GM10847 (cell line): ENCODE data around the gene KLRK1.

Source experiments
- POLR2A ChIP-seq: IDR thresholded peaks from 2 replicates; pipeline ENCODE4 v1.6.1; 2011; ENCODE audit not compliant: insufficient read length; ENCODE audit errors: extremely low read depth

The KLRK1 gene

DNA sequence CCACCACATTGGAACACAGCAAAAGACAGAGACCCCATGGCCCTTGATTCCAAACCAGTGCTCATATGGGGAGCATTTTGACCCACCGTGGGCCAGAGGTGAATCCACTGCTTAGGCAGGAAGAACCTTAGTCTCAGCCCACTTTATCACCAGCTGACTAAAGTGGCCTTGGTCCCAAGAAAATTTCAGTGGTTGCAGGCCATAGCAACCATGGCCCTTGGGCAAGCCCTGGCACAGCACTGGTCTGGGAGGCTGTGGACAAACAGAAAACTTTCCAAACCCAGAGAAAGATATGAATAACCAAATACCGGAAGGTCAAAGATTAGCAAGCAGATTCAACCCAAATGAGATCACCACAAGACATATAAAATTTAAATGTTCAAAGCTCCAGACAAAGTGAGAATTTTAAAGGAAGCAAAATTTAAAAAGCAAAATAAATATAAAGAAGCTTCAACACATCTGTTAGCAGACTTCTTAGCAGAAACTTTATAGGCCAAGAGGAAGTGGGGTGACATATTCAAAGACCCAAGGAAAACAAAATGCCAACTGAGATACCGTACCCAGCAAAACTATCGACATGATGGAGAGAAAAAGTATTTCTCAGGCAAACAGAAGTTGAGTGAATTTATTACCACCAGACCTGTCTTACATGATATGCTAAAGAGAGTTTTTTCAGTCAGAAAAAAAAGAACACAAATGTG, 7.8 kb downstream of the KLRK1 start:
- no peak for TF ChIP-seq POLR2A

DNA sequence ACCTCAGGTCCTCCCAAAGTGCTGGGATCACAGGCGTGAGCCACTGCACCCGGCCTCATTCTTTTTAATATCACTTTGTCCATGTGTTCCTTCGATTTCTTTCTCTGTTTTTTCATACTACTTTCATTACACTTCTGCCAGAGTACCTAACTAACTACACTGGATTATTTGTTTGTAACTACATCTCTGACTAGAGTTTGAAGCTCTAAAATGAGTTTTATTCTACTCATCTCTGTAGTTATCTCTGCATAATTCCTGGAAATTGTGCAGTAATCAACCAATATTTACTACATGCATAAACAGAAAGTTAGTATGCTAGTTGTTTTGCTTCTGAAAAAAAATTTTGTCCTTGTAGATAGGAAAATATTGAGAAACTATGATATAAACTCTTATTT, 15.2 kb downstream of the KLRK1 start:
- TF ChIP-seq POLR2A, result no peak

DNA sequence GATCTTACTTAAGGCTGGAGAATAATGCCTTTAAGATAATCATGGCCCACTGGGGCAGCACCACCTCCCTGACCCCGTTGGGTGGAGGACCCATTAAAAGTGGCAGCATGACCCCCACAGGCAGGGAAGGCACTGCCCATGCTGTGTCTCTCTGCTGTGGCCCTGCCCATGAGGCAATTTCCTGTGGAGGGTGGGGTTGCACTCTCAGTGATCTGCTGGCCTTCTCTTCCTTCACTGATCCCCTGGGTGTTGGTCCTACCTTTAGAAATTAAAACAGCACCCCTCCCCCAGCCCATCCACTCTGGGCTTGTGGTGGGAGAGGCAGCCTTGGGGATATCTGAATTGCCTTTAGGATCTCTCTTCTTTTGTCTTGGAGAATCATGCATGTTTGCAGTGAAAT, 17.3 kb downstream of the KLRK1 start:
- no peak for TF ChIP-seq POLR2A

DNA sequence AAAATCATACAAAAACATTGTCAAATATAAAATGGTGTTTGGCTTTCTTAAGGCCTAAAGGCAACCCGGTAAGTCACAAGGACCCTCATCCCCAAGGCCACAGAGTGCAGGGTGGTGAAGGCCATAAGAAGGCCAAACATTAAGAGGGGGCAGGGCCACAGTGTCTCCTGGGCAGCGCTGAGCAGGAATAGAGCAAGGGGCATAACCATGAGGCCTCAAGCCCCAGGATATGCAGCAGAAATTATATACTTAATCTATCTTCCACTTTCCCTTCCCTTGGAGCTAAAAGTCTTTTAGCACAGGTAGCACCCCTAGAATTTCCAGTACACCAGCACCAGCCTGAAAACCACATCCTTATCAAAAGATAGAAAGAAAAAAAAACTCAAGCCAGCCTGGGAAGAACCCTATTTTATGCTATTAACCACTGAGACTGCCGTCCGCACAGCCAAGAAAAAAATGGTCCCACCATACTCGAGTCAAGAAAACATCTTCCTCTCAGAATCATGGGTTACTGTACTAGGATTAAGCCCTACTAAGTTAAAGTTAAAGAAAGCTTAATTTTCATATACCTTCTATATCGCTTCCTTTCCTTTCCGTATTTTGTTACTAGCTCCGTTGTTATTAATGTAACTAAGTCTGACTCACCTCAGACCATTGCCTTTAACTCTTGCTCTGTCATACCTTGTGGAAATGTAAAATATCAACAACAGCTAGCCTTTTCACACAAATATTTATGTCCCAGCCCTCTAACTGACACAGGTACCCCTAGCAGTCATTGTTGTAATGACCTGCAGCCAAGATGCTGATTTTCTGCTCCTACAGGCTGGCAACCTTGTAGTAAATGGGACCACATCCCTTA, 20.1 kb downstream of the KLRK1 start:
- TF ChIP-seq POLR2A, result no peak

DNA sequence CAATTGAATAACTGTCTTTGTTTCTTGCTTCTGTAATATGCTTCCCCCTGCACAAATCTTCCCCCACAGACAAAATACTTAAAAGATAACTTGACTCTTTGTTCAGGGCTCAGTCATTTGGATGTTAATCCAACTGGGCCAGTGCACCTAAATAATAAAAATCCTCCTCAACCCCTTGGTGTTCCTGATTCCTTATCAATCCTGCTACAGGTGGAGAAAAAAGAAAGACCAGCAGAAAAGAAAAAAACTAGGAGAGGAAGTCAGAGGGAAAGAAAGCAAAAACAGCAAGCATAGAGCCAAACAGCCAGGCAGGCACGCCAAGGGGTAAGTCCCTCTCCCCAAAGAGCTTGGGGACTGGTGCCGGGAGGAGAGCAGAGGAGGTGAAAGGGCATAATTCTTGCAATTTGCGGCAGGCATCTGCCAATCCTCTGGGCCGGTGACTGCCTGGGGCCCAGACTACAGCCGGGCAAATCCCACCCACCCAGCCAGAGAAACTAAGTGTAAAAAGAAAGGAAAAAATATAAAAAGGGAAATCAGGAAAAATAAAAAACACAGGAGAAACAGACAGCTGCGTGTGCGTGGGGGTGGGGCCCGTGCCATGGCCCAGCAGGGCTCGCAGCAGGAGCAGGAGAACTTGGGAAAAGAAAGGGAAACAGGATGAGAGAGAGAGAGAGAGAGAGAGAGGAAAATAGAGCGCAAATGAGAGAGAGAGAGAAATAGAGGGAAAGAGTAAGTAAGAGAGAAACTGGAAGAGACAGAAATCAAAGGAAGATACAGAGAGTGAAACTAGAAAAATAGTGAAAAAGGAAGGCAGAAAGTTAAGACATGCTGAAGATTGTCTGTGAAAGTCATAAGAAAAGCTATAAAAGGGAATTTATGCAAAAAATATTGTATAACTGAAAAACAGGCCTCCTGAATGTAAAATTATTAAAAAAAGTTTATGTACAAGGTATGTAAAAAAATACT, 21.4 kb downstream of the KLRK1 start:
- no peak for TF ChIP-seq POLR2A

DNA sequence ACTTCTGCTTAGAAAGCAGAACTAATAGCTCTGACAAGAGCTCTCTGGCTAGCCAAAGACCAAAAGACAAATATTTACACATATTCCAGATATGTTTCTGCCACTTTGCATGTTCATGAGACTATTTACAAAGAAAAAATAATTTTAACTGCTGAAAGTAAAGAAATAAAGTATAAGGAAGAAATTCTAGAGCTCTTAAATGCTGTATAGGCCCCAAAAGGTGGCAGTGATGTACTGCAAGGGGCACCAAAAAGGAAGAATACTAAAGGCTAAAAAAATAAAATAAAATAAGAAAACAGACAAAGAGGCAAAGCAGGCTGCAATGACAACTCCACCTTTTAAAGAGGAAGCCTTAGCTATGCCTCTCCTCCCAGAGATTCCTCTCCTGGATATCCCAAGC, 23.0 kb downstream of the KLRK1 start:
- TF ChIP-seq POLR2A, result no peak

DNA sequence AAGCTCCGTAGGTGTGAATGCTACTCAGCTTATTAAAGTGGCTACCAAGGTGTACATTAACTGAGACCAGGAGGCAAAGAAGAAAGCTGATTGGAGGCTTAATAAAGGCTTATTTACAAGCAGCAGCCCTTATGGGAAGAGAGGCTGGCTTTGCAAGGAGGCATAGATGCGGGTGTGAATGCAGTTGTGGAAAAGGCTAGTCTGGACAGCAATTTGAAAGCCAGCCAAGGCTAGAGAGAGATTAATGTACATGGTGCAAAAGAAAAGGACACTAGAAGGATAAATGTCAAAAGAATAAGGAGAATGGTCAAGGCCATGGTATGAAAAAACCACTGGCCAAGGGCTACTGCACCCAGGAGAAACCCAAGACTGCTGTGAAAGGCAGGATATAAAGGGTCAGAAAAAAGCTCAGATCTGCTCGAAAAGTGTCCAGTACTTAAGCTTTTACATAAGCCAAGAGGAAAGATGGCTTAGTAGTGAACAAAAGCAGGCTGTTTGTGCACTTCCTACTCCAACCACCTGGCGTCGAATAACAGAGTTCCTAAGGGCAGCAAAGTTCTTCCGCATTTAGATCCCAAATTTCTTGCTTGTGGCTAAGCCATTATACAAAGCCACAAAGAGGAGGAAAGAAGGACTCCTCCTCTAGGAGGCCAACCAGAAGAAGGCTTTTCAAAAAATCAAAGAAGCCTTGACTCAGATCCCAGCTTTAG, 24.0 kb downstream of the KLRK1 start:
- no peak for TF ChIP-seq POLR2A

DNA sequence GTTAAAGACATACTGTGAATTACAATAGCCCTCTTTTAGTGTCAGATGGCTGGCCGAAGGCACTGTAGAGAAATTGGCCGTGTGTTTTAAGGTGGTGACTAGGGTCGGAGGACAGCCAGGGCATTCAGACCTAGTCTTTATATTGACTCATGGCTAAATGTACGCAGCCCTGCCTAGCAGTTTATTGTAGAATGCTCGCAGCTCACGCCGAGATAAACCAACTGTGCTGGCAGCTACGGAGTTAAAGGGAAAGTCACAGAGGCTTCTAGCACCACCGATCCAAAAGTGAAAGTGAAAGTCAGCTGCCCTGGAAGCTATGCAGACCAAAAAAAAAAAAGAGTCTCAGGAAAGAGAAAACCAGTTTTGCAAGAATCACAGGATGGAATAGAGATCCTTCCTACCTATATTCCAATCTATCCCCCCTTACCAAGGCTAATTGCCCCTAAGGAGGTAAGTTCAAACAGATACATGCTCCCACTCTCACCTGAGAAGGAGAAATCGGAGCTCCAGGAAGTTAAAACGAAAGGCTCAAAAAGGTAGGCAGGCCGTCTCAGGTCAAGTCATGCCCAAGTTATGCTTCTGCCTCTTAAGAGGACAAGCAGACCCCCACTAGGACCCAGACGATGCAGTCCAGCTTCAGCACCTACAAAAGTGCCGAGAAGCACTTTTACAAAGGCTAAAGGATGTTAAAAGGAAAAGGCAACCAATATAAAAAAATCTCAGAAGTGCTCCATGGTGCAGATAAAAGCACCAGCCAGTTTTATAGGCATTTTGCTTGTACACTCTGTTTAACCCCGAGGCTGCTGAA, 24.8 kb downstream of the KLRK1 start:
- TF ChIP-seq POLR2A, result no peak

DNA sequence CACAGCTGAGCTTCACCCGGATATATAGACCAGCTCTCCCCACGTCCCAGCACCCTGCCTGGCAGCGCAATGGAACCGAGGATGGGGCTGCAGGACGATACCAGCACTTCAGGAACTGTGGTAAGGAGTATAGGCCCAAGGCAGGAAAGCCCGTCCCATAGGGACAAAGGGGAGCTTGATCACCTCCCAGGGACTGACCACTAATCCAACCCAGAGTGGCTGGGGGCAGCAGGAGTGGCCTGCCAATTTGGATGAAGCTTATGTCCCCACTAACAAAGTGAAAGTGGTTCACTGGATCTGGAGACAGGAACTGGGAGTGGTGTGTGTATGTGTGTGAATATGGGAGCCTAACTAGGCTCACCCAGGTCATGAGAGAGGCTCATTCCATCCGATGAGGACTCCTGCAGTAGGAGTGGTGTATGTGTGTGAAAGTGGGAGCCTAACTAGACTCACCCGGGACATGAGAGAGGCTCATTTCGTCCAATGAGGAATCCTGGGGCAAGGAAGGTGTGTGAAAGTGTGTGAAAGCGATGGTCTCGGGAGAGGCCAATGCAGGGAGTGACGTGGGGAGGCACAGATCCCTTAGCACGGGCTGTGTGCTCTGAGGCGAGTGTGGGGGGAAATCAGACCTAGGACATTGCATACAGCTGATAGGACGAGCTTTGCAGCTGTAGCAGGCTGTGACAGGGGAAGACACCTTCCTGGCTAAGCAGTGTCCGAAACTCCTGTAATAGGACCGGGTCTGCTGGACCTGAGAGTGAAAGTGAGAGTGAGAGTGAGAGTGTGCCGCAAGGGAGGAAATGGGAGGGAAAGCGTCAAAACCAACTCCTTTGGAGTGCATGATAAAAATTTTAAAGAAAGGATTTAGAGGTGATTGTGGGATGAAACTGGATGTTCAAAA, 25.7 kb downstream of the KLRK1 start:
- no peak for TF ChIP-seq POLR2A

DNA sequence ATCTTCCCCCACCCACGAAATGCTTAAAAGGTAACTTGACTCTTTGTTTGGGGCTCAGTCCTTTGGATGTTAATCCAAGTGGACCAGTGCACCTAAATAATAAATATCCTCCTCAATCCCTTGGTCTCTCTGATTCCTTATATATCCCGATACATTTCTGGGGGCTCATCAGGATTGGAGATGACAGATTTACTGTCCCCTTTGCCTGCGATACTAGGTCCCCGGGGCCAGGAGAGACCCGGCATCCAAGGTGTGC, 26.3 kb downstream of the KLRK1 start:
- no peak for TF ChIP-seq POLR2A

DNA sequence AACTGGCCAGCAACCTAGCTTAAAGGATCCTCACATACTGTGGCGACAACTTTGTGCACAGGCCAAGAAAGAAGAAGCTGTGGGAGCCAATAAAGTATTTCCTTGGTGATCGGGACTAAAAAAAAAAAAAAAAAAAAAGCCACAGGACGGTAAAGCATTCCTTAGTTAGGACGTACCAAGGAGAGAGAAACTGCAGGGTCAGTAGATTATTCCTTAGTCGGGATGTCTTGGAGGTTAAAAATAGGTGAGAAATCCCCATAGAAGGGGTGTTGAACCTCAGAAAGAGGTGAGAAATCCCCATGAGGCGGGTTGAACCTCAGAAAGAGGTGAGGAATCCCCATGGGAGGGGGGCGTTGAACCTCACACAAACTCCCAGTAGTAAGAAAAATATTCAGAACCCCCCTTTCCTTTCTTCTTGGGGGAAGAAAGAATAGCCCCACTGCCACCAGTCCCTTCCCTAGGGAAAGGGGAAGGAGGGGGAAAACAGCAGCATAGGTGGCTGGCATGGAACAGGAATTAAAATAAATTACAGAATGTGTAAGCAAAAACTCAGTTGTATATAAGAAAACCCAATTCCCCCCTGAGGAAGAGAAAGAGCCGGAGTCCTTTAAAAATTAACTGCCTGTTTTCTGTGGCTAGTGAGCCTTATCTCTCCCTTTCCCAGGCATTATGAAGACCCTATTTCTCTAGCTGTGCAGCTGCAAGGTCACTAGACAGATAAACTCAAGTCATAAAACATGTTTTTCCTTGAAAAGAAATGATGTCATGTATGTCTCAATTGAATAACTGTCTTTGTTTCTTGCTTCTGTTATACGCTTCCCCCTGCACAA, 26.8 kb downstream of the KLRK1 start:
- no peak for TF ChIP-seq POLR2A

DNA sequence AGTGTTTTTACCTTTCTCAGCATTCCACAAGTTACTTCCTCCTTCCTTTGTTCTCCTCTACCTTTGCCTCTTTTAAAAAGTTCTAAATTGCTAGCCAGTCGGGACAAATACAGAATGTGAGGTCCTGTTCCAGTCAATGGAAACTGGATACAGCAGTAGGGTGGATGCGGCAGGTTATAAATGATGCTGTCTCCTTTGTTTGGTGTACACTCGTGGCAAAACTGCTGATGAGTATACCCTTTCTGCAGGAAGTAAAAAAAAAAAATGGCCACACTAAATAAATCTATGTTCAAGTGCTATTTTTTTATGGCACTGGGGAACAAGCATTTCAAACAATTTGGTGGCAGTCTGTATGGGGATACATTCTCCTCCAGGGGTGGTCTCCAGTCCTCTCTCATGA, 27.5 kb downstream of the KLRK1 start:
- TF ChIP-seq POLR2A, result no peak
